Endothelial cell of umbilical vein (primary cell): ENCODE data around the gene CCL7.
"Not testable (repeated sequence)": the region's sequence is repeated elsewhere in the genome, so short reads cannot be mapped to it uniquely, and the experiment has no call there.

Experiments used
- CTCF ChIP-seq, 2 donors: IDR thresholded peaks; 1 replicate in 1 of 2; 2 replicates in 1 of 2; pipeline ENCODE4 v1.5.1; 2011; ENCODE audit warnings: low read length in 2 of 2, mild to moderate bottlenecking in 2 of 2, moderate library complexity in 2 of 2, control low read depth in 1 of 2, inconsistent platforms in 1 of 2, low read depth in 1 of 2; ENCODE audit not compliant: insufficient read depth in 1 of 2; ENCODE audit errors: extremely low read depth in 1 of 2
- EZH2 ChIP-seq: IDR thresholded peaks from 2 replicates; pipeline ENCODE4 v1.6.1; 2012; ENCODE audit warnings: borderline replicate concordance, low read depth, mild to moderate bottlenecking, moderate library complexity, low read length, inconsistent platforms; ENCODE audit not compliant: severe bottlenecking
- FOS ChIP-seq: IDR thresholded peaks from 2 replicates; pipeline ENCODE4 v1.6.1; 2011; ENCODE audit warnings: mild to moderate bottlenecking, low read length, moderate library complexity, borderline replicate concordance; ENCODE audit not compliant: insufficient read depth
- GATA2 ChIP-seq: IDR thresholded peaks from 2 replicates; pipeline ENCODE4 v1.7.0; 2011; ENCODE audit warnings: low read depth, mild to moderate bottlenecking, moderate library complexity, mixed read lengths, low read length; ENCODE audit not compliant: insufficient read length, insufficient read depth
- MAX ChIP-seq: IDR thresholded peaks from 2 replicates; pipeline ENCODE4 v1.6.1; 2011; ENCODE audit not compliant: insufficient read depth, insufficient read length
- MYC ChIP-seq: IDR thresholded peaks from one replicate; pipeline ENCODE4 v1.6.1; 2011; ENCODE audit warnings: mild to moderate bottlenecking, low read depth, low read length
- POLR2A ChIP-seq: IDR thresholded peaks from 2 replicates; pipeline ENCODE4 v1.6.1; 2012; ENCODE audit warnings: low read depth, mild to moderate bottlenecking, control low read depth, low read length
- POLR2AphosphoS5 ChIP-seq: IDR thresholded peaks from 2 replicates; pipeline ENCODE4 v1.6.1; 2012; ENCODE audit warnings: low read depth, mild to moderate bottlenecking, control low read depth, low read length, moderate library complexity; ENCODE audit not compliant: insufficient read depth

GRCh38 chr17:34227293-34227692 is 42.7 kb upstream of the CCL7 start:
- TF ChIP-seq POLR2A; POLR2AphosphoS5; MAX; CTCF (IDR thresholded peaks at IDR 0.05; ENCODE audit: extremely low read depth in 1 of 2, insufficient read depth in 1 of 2, low read depth in 1 of 2, low read length in 2 of 2); MYC; GATA2; FOS; EZH2: not testable (repeated sequence)
